T-helper 1 cell treated with Interleukin-12 subunit alpha and Interleukin-12 subunit beta and Interleukin-4 antibody, amounts not matched to agents 30 ng/mL and 1 ng/mL, for 36 hours (primary cell): ENCODE data around the gene CGA. TPM values are rescaled to one million over a fixed set of nuclear protein-coding genes. Genes with fewer than 3 reads are reported as not detected.

ENCODE experiments used
- intact Hi-C: fragments of 100-400 bp; cut with micrococcal nuclease; formaldehyde crosslinking; loops from one replicate; pipeline ENCODE4 v1.15.1; 2024
- total RNA-seq: library from RNA; stranded (reverse); gene quantifications from 2 replicates; pipeline ENCODE4 v1.2.3, GENCODE V29; 2022

Gene CGA
- not detected in 2 replicates for total RNA-seq

GRCh38 chr6:87095087-87095509 is at the start of gene CGA:
TSS of gene CGA (minus strand) at chr6:87095106. CDS start at chr6:87088200, 6,906 bp downstream.
- intact Hi-C loops = no loop called here

- intact Hi-C loops = loop anchor here (1.0 to 5.0 kb wide), 9 partner anchors 16 to 1731 kb away; partner anchors contain the start of genes AKIRIN2, ORC3, SLC35A1 and SMIM8
Observed at GRCh38 chr6:87139927-87140326, 45.0 kb upstream of the CGA start.

- intact Hi-C loops = loop anchor here (1.0 to 5.0 kb wide), 9 partner anchors 17 to 1732 kb away; partner anchors contain the start of genes AKIRIN2, ORC3, SLC35A1 and SMIM8
Observed at GRCh38 chr6:87139236-87139635, 44.3 kb upstream of the CGA start.

DNA sequence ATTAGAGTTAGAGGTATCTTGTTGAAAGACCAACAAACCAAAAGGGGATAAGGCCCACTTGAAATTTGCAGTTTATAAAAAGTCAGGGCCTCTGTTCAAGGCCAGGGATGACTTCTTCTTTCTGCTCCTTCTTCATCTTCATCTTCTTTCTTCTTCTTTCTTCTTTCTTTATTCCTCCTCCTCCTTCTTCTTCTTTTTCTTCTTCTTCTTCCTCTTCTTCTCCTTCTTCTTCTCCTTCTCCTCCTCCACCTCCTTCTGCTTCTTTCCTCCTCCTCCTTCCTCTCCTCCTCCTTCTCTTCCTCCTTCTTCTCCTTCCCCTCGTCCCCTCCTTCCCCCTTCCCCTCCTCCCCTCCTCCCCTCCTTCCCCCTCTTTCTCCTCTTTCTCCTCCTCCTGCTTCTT is 42.1 kb upstream of the CGA start:
- intact Hi-C loops = loop anchor here (5.0 kb wide), 2 partner anchors 335 to 565 kb away; partner anchors contain the start of genes AKIRIN2 and SLC35A1

DNA sequence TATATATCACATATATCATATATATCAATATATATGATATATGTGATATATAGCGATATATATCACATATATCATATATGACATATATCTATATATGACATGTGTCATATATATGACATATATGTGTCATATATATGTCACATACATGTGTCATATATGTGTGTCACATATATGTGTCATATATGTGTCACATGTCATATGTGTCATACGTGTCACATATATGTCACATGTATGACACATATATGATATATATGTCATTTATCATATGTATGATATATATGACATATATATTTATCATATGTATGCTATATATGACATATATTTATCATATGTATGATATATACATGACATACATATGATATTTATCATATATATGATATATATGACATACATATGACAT is 32.8 kb upstream of the CGA start:
- intact Hi-C loops = no loop called here

GRCh38 chr6:87126501-87126900 is 31.6 kb upstream of the CGA start:
- intact Hi-C loops = no loop called here

- intact Hi-C loops = no loop called here
Observed at GRCh38 chr6:87124074-87124473, 29.2 kb upstream of the CGA start.

DNA sequence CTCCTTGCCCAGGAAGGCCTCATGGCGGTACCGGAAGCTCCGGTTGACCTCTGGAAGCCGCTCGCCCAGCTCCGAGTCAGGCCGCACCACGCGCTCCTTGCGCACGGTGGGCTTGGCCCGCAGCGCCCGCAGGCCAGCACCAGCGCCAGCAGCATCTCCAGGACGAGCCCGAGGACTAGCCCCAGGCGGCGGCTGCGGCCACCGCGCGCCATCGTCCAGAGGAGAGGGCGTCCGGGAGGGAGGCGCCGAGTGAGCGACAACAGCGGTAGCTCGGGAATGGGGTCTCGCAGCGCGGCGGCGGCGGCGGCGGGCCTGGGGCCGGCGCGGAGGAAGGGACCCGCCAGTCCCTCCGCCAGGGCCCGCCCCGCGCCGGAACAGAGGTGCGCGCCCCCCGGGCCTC is 27.6 kb upstream of the CGA start:
- intact Hi-C loops = no loop called here

- intact Hi-C loops = no loop called here
Observed at GRCh38 chr6:87118054-87118453, 23.1 kb upstream of the CGA start.

GRCh38 chr6:87116922-87117321 is 22.0 kb upstream of the CGA start:
- intact Hi-C loops = no loop called here

GRCh38 chr6:87115402-87116135 is 20.7 kb upstream of the CGA start:
- intact Hi-C loops = no loop called here

GRCh38 chr6:87110636-87111035 is 15.7 kb upstream of the CGA start:
- intact Hi-C loops = no loop called here

GRCh38 chr6:87105823-87106222 is 10.9 kb upstream of the CGA start:
- intact Hi-C loops = no loop called here

DNA sequence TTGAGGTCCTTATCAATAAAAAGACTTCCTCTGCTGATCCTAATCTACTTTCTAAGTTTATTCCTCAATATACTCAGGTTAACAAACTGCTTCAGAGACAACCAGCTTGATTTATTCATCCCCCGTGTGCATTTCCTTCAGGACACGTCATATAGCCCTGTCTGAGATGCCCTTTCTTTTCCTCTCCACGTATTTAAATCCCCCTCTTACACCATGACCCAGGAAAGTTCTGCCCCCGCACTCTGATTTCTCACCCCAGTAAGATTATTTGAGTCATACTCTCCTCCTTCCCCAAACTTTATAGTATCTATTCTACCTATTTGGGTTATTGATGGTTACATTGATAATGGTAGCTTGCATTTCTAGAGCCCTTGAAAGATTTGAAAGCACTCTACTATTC is 9.8 kb upstream of the CGA start:
- intact Hi-C loops = no loop called here

DNA sequence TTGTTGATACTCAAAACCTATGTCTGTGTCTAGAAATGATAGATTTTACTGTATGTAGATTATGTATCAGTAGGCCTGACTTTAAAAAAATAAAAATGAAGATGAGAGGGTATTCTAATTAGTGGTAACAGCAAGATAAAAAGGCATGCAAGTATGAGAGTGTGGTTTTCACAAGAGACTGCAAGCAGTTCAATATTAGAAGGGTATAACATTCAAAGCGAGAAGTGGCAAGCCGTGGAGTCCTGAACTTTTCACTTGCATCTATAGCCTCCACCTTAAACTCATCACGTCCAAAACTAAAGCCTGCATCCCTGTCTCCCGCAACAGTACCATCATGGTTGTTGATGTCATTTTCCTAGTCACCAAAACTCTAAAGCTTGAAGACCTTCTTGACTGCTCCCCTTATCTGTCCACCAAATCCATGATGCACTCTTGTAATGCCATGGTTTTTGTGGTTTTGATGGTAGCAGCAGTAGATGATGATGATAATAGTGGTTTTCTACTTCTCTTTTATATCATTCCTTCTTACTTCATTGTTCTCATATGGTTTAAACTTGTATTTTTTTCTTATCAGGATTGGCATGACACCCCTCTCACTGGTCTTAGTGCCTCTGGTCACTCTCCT is 9.2 kb upstream of the CGA start:
- intact Hi-C loops = no loop called here

GRCh38 chr6:87102151-87102621 is 7.3 kb upstream of the CGA start:
- intact Hi-C loops = no loop called here

- intact Hi-C loops = no loop called here
Observed at GRCh38 chr6:87101067-87101466, 6.2 kb upstream of the CGA start.

DNA sequence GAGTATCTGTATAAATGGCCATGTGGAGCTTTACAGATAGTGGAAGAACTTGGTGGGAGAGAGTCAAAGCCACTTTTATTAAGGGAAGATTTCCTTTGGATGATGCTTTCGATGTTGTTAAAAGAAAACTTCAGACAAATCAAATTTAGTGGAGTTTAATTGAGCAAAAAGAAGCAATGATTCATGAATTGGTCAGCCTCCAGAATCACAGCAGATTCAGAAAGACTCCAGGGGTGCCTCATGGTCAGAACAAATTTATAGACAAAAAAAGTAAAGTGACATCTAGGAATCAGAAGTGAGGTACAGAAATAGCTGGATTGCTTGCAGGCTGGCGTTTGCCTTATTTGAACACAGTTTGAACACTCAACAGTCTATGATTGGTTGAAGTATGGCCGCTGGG is 5.3 kb upstream of the CGA start:
- intact Hi-C loops = no loop called here

GRCh38 chr6:87099472-87099871 is 4.6 kb upstream of the CGA start:
- intact Hi-C loops = no loop called here

DNA sequence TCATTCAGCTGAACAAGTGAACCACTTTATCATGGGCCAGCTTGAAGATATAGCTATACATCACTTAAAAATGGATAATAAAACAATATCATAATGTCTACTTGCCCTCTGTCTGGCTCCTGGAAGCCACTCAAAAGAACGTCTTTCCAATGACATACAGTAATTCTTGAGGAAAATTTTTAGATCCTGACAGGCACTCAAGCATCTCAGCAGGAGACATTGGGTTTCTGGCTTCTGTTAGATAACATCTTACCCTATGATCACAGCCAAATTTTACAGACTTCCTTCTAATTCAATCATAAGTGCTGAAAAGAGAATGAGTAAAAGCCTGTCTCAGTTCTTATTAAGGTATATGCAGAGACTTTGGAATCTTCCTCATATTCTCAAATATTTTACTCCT is 330 bp downstream of the CGA start:
- intact Hi-C loops = no loop called here

- intact Hi-C loops = no loop called here
Observed at GRCh38 chr6:87093651-87094050, 1.3 kb downstream of the CGA start.

GRCh38 chr6:87093199-87093598 is 1.7 kb downstream of the CGA start:
- intact Hi-C loops = no loop called here

DNA sequence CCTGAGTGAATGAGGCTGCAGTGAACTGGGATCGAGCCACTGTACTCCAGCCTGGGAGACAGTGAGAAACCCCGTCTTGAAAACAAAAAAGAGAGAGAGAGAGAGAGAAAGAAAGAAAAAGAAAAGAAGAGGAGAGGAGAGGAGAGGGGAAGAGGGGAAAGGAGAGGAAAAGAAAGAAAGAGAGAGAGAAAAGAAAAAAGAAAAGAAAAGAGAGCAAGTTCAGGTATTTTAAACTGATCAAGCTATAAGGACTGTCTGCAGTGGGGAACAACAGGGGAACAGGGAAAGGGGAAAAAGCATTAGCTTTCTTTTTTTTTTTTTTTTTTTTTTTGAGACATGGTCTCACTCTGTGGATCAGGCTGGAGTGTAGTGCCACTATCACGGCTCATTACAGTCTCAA is 2.5 kb downstream of the CGA start:
- intact Hi-C loops = no loop called here
